Thyroid gland (tissue), 4 donors: Measurements from ENCODE around the gene UST.

Source experiments
- POLR2A ChIP-seq, 2 donors: fragments of 450-650 bp; IDR thresholded peaks; one replicate each; pipeline ENCODE4 v1.6.1; 2017; ENCODE audit warnings: antibody characterized with exemption in 2 of 2, mild to moderate bottlenecking in 2 of 2, moderate library complexity in 1 of 2
- TF ChIP-seq, protein P1 (sequence below), 6 experiments: fragments of 200-600 bp in 3 of 6; fragments of 450-650 bp in 3 of 6; sonication (generic) in 3 of 6; IDR thresholded peaks; one replicate each; pipeline ENCODE4 v1.5.1; 2016 to 2019; ENCODE audit warnings: antibody characterized with exemption in 6 of 6, mild to moderate bottlenecking in 2 of 6, inconsistent platforms in 1 of 6, moderate library complexity in 1 of 6

GRCh38 chr6:149065121-149065520 is 318.3 kb downstream of the UST start:
- TF ChIP-seq POLR2A (IDR thresholded peaks at IDR 0.05): no peak
- TF ChIP-seq, protein P1, sequence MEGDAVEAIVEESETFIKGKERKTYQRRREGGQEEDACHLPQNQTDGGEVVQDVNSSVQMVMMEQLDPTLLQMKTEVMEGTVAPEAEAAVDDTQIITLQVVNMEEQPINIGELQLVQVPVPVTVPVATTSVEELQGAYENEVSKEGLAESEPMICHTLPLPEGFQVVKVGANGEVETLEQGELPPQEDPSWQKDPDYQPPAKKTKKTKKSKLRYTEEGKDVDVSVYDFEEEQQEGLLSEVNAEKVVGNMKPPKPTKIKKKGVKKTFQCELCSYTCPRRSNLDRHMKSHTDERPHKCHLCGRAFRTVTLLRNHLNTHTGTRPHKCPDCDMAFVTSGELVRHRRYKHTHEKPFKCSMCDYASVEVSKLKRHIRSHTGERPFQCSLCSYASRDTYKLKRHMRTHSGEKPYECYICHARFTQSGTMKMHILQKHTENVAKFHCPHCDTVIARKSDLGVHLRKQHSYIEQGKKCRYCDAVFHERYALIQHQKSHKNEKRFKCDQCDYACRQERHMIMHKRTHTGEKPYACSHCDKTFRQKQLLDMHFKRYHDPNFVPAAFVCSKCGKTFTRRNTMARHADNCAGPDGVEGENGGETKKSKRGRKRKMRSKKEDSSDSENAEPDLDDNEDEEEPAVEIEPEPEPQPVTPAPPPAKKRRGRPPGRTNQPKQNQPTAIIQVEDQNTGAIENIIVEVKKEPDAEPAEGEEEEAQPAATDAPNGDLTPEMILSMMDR (IDR thresholded peaks at IDR 0.05): no peak
